OCI-LY7 (cell line): ENCODE data around the gene LY6G6C.

Experiments used
- EZH2phosphoT487 ChIP-seq: fragments of 200-600 bp; sonication (generic); IDR thresholded peaks from 2 replicates; pipeline ENCODE4 v1.6.1; 2018; ENCODE audit warnings: low read depth, borderline replicate concordance, mild to moderate bottlenecking, mixed run types, antibody characterized with exemption, low read length, moderate library complexity, mixed read lengths
- TF ChIP-seq, protein P1 (sequence below): fragments of 200-600 bp; sonication (generic); conservative IDR thresholded peaks from 2 replicates; pipeline ENCODE4 v1.5.1; 2014; ENCODE audit warnings: mild to moderate bottlenecking, antibody characterized with exemption, low read length, moderate library complexity, mixed read lengths

DNA sequence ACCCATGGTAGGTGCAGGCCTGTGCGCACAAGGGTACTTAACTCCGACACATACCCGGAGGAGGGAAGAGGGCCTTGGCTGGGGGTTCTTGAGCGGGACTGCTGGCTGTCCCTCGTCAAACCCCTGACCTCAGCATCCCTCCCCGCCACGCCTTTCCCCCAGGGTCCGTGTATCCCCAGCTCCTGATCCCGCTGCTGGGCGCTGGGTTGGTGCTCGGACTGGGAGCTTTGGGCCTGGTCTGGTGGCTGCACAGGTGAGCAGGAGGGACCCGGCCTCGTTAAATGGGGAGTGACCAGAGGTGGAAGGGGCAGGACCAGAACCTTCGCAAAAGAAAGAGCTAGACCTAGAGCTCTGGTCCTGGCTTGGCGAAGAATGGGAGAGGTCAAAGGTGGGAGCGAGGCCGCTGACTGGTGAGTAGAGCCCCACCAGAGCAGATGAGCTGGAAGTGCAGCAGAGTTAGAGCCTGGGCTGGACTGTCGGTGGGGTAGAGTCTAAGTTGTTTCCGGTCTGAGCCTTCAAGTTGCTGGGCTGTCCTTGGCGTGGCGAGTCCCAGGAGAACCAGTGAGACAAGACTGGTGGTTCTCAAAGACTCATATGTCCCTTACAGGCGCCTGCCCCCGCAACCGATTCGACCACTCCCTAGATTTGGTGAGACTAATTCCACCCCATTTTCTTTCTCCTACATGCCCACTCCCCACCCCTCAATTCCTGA, 2.6 kb upstream of the LY6G6C start:
- TF ChIP-seq, protein P1, sequence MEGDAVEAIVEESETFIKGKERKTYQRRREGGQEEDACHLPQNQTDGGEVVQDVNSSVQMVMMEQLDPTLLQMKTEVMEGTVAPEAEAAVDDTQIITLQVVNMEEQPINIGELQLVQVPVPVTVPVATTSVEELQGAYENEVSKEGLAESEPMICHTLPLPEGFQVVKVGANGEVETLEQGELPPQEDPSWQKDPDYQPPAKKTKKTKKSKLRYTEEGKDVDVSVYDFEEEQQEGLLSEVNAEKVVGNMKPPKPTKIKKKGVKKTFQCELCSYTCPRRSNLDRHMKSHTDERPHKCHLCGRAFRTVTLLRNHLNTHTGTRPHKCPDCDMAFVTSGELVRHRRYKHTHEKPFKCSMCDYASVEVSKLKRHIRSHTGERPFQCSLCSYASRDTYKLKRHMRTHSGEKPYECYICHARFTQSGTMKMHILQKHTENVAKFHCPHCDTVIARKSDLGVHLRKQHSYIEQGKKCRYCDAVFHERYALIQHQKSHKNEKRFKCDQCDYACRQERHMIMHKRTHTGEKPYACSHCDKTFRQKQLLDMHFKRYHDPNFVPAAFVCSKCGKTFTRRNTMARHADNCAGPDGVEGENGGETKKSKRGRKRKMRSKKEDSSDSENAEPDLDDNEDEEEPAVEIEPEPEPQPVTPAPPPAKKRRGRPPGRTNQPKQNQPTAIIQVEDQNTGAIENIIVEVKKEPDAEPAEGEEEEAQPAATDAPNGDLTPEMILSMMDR, result no peak
- no peak for TF ChIP-seq EZH2phosphoT487
